ENCODE data around the gene LTB4R2.

The LTB4R2 gene, protein sequence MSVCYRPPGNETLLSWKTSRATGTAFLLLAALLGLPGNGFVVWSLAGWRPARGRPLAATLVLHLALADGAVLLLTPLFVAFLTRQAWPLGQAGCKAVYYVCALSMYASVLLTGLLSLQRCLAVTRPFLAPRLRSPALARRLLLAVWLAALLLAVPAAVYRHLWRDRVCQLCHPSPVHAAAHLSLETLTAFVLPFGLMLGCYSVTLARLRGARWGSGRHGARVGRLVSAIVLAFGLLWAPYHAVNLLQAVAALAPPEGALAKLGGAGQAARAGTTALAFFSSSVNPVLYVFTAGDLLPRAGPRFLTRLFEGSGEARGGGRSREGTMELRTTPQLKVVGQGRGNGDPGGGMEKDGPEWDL

DNA sequence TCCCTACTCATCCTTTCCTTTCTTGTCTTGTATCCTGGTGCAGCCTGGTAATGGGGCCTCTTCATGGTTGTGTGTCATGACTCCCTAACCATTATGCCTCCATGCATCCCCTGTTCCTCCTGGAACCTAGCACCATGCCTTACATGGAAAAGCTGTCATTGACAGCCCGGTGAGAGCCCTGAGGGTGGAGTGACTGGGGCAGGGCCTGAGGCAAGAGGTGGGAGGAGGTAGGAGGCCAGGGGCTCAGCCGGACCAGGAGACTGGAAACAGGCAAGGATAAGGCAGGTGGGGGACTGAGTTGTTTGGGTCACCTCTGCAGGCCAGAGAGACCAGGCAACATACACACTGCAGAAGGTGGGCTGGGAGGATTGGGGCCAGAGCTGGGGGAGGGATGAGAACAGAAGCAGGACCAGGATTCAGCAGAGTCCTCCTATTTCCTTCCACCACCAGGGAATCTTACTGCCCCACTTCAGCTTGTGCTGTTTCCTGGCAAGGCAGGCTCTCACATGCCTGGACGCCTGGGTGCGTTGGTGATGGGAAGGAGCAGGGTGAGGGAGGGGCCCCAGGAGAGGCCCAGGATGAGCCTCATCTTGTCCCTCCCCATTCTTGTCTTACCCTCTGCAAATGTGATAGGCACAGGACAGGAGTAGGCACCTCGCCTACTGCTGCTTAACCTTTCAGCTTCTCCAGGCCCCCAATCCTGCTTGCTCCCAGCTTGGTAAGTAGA is at the start of gene LTB4R2:
Gene LTB4R2 (plus strand): TSS at position 603 of the 727 bp plus-strand sequence. CDS start 525 bp downstream, outside the sequence.
- no peak for DNase-seq

DNA sequence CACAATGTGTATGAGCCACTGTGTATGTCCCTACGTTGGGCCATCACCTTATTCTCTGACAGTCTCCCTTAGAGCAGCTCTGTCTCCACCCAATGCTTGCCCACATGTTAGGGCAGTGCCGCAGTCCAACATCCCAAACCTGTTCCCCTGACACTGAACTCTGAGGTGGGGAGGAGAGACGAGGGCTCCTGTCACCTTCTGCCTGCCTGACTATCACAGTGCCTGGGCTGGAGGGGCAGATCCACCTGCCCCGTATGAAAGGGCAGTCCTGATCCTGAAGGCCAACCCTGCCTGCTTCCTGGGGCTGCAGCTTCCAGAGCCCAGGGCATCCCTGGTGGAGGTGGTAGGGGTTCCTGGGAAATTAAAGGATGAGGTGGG is 49.2 kb upstream of the LTB4R2 start:
- no peak for DNase-seq

DNA sequence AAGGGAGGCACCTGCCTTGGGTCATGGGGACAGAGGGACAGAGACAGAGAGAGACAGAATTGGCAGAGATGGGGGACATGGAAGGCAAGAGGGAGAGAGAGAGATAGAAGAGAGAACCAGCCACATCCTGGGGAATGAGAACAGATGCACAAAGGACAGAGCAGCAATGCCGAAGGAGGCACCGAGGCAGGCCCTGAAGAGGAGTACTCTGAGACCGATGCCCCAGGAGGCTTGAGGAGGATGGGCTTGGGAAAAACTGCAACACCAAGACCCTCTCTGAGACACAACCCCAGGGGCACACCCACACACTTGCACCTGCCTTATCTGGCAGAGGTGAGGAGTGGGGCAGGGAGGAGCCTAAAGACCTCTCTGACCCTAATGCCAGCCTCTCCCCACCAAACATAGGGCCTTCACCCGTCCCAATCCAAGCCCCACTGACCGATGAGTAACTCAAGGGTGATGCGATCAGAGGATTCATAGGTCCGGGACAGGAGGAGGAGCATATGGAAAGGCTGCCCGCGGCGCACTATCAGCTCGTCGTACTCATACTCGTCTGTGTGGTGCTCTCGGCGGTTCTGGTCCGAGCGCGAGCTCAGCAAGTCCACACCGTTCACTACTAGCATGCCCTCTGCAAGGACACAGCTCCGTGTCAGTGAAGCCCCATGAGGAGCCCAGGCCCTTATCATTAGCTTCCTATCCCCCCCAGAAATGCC is 48.5 kb upstream of the LTB4R2 start:
- no peak for DNase-seq

DNA sequence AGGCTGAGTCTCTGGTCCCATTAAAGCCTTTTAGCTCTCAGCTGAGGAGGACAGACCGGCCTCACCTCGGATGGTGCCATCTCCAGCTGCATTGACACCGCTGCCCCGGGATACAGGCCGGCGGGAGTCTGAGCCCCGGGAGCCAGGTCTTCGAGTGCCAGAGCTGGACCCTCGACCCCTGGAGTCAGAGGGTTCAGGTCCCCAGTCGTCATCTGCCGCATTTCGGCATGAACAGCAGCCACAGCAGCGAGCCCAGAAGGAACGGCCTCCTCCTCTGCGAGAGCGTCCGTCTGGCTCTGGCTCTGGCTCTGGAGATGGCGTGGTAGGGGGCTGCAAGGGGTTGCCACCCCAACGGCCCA is 48.0 kb upstream of the LTB4R2 start:
- no peak for DNase-seq

DNA sequence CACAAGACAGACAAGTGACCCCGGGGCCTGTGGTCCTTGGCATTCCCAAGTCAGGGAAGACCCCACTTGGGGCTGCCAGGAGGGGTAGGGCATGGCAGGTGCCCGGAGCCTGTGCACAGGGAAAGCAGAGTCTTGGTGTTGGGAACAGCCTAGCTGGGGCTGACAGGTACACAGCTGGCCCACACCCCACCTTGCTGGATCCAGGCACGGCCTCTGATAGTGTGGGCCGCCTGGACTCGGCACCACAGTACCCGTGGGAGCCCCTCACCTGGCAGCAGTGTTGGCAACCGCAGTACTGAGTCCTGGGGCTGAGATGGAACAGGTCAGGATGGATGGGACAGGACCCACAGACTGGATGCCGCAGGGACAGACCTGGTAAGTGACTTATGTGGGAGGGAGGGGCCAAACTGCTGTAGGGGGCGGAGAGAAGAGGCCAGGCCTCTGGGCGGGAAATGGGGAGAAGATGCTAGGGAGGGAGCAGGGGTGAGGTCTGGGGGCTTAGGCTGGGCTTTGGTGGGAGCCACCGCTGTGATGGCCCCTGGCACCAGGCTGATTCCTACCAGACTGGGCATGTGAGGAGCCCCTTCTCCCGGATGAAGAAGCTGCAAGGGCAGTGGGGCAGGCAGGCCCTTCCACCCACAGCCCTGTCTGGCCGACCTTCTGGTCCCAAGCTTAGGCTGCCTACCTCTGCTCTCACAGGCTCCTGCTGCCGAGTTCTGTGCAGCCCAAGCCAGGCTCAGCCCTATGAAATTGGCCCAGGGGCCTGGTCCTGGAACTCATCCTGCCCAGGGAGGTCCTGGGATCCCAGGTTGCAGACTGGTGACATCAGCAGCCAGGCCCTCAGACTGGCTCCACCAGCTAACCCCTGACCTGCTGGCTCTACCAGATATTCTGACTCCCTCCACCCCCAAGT is 46.9 kb upstream of the LTB4R2 start, which contains the start of gene TGM1:
Gene TGM1 (minus strand): TSS at position 357 of the 913 bp plus-strand sequence. CDS start 825 bp downstream, outside the sequence.
- no peak for DNase-seq

DNA sequence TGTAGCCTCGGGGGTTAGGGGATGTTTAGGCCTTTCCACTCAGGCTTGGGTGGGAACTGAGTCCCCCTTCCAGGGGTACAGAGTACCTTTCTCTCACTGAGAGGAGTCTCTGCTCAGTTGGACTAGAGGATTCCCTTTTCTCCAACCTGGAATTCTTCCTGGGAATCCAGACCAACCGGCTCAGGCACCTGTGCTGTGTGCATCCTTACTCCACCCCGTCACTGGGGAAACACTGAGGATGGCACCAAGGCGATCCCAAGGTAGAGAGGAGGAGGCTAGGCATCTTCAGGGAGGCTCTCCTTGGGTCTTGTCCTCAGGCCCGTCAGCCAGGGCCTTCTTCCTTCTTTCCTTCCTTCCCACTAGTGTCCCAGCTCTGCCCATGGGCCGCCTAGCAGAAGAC is 46.1 kb upstream of the LTB4R2 start:
- no peak for DNase-seq

DNA sequence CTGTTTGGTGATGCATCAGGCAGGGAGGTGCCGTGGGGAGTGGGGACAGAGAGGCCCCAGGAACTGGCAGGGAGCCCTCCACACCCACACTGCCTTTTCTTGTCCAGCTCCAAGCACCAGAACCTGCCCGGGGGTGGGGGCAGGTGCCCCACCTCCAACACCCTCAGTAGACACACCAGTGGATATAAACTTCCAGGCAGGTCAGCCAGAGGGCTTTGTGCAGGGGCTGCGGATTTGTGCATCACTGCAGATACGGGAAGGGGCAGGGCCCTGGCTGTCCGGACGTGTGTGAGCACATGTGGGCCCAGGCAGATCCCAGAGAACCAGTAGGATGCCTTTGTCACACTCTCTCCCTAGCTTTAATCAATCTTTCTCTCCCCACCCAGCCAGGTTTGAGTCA is 45.6 kb upstream of the LTB4R2 start:
- no peak for DNase-seq

DNA sequence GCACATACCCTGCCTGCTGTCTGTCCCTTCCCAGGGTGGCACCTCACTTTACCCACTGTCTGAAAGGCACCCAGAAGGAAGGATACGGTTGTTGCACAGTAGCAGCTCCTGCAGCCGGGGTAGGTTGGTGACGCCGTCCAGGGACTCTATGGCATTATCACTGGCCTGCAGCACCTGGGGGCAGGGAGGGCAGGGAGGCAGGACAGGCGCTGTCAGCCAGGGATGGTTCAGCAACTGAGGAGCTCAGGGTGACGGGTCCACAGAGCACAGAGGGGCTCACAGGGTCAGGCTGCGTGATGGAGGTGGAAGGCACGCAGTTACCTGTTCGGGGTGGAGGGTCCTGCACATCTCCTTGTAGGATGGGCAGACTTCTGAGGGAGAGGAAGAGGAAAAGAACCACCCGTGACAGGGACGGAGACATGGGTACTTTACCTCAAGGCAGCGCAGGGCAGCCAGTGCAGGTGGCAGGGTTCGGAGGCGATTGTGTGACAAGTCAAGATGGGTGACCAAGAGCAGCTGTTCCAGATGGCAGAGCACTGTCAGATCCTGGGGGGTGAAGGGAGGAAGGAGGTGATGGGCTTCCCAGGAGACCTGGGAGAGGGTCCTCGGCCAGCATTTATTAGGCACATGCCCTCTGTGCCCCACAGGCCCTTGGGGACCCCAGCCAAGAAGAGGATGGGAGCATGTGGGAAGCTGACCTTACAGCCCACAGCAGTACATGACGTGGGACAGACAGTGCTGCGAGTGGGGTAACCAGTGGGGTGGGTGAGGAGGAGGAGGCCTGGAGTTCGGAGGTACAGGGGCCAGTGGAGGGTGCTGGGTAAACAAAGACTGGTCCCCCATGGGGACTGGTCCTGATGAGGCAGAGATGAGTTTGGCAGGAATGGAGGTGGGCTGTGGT is 43.3 kb upstream of the LTB4R2 start:
- no peak for DNase-seq

DNA sequence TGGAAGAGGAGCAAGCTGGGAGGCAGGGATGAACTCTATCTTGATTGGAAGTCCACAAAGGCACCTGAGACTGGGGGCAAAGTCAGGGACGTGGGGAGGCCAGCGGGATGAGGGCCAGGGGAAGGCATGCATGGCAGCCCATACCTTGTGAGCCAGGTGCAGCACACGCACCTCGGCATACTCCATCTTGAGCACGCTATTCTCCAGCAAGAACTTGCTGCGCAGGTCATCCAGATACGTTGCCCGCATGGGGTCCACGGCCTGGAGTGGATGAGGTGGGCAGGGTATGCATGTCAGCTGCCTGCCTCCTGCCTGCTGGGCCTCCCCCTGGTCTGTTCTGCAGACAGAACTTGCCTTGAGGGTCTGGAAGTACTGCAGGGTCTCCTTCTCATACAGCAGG is 42.4 kb upstream of the LTB4R2 start:
- DNase-seq: no peak

DNA sequence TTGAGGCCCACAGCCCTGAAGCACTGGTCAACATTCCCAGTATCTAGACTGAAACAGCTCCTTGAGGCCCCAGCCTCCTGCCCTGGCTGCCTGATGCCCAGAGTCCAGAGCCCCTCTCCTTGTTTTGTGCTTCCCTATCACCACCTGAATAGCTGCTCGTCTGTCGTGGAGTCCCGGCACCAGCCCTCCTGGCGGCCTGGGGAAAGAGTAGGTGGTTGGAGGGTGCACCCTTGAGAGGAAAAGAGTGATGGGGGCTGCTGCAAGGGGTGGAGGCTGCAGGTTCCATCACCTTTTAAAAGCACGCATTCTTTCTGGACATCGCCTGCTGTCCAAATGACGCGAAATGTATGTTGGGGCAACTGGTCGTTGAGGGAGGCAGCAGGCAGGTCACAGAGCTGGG is 41.7 kb upstream of the LTB4R2 start:
- no peak for DNase-seq

DNA sequence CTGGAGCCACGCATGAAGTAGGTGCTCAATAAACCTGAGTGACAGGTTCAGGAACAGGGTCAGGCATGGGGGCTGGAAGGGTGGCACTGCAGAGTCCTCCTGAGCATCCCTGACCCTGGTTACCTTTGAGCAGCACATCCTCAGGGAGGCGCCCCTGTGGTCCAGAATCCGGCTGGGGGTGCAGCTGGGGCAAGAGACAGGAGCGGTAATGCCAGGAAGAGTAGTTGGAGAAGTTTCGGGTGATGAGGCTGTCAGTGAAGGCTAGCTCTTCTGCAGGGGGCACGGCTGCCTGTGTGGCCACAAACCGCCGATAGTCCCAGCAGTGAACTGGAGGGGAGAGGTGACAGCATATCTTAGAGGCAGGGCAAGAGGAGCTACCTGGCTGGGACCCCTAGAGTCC is 40.6 kb upstream of the LTB4R2 start:
- DNase-seq: no peak

DNA sequence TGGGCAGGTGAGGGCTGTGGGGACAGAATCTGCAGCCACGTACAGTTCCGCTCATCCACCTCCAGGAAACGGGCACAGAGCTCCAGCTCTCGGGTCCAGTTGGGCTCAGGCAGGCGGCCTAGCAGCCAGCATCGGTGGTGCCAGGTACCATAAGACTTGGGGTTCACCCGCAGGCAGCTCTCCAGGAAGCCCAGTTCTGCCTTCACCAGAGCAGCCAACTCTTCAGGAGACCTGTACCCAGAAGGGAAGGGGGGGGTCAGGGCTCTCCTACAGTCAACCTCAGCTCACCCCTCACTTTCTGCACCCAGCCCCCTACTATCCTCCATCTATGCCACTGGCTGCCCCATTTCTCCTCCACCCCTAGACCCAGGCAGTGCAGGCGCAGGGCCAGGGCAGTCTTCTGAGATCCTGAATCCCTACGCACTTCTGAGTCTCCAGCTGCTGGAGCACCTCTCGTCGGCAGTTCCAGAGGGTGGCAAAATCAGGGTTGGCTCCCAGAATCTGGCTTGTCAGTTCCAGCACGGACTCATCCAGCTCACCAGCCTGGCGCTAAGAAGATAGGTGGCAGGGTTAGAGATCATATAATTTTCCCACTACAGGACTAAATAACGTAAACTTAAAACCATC is 39.9 kb upstream of the LTB4R2 start:
- DNase-seq: no peak

DNA sequence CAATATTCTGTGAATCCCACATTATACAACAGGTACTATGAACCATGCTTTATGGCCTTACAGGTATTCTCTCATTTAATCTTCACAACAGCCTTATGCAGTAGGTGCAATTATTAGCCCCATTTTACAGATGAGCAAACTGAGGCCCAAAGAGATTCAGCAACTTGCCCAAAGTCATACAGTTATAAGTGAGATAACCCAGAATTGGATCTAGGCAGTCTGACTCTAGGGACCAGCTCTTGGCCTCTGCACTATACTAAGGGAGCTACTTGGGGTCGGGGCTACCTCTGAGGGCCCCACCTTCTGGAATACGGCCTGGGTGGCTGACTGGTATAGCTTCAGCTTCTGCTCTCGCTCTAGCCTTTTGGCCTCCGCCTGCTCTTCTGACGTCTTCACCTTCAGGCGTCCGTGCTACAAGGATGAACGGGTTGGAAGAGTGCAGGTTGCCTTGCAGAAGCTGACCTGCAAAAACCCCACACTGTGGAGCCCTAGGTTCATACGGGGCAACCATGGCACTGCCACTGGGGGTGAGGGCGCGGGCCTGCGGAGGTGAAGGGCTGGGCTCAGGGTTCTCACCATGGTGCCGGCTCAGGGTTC is 39.3 kb upstream of the LTB4R2 start:
- DNase-seq: no peak

DNA sequence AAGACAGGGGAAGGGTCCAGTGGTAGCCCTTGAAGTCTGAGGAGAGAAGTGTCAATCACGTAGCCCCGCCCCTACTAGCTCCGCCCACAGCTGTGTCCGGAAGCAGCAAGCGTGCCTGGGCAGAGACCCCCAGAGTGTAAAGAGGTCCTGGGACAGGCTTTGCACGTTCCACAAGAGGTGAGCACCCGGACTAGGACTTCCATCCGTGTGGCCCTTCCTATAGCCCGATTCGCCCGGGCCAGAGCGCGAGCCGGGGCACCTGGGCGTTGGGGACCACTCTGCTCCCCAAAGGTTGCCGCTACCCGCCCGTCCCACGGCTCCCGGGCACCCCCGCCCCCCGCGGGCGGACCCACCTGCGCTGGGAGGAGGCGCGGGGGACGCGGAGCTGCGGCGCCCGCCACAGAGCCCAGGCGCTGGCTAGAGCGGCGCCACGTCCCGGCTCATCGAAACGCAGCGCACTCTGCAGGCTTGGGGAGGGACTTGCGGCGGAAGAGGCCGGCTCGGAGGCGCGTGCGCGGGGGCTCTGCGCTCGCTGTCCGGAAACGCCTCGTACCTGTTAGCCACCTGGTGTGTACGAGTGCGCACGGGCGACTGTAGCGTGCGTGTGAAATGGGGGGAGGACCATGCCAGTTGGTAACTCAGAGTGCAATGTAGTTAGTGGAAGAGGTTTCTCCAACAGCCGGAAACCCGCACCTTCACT is 38.7 kb upstream of the LTB4R2 start, which contains the start of gene RABGGTA:
Gene RABGGTA (minus strand): TSS at position 464 of the 700 bp plus-strand sequence. CDS start 482 bp downstream, outside the sequence.
- DNase-seq: peak in 1 of 2 experiments; percentile 53

DNA sequence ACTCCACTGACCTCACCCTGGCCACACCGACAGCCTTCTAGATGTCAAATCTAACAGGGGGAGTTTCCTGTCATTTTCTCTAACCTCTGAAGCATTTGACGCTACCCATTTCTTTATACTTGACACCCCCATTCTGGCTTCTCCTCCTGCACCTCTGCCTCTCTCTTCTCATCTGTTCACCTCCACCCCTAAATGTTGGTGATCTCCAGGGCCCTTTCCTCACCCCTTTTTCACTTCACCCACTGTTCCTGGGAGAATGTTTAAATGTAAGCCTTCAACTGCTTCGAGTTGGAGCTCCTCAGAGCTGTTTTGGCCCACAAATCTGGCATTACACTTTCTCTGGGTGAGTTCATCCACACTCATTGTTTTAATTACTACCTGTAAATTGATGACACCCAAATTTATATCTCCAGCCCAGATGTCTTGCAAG is 38.1 kb upstream of the LTB4R2 start:
- no peak for DNase-seq

DNA sequence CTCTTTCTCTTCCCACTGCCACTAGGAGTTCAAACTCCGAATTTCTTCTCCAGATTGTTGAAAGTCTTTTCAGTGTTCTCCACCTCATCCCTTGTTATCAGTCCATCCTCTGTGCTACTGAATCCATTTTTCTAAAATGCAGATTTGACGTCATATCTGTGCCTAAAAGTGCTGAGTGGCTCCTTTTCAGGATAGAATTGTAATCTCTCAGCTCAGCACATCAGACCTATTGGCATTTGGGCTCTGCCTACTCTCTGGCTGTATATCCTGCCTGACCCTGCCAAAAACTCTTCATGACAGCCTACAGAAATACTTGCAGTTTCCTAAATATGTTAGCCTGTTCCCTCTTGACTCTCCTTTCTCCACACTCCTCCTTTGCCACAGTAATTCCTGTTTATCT is 37.5 kb upstream of the LTB4R2 start:
- no peak for DNase-seq

DNA sequence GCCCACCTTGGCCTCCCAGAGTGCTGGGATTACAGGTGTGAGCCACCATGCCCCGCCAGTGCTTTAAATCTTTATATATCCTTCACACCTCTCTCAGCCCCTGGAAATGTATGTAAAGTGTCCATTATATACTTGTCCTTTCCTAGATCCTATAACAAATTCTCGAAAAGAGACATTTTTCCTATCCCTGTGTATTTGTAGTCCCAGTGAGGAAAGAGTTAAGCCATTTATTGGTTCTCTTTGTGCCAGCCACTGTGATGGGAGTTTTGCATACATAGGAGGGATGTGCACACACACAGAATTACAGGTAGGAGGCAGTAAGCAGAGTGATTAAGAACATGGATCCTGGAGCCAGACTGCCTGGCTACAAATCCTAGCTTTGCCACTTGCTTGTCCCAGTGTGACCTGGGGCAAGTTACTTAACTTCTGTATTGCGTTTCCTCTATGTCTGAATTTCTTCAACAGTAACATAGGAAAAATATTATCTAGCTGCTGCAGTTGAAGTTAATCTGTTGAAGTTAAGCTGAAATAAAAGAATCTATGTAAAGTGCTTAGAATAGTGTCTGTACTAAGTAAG is 36.4 kb upstream of the LTB4R2 start:
- no peak for DNase-seq

DNA sequence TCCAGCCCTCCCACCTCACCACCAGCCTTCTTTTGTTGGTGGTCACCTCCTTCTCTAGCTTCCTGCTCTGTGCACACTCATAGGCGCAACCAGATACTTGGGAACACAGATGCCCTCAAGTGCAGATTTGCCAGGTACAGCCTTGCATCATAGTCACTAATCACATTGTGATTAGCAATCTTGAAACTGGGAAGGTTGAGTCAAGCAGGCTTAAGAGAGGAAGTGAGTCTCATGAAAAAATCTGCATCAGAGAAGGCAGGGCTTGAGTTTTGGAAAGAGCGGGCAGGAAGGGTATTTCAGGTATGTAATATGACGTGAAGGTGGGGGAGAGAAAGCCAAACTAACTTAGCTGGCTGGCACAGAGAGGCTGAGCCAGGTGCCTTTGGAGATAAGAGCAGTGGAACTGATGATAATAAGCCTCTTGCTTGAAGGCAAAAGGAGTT is 35.8 kb upstream of the LTB4R2 start:
- DNase-seq: no peak

DNA sequence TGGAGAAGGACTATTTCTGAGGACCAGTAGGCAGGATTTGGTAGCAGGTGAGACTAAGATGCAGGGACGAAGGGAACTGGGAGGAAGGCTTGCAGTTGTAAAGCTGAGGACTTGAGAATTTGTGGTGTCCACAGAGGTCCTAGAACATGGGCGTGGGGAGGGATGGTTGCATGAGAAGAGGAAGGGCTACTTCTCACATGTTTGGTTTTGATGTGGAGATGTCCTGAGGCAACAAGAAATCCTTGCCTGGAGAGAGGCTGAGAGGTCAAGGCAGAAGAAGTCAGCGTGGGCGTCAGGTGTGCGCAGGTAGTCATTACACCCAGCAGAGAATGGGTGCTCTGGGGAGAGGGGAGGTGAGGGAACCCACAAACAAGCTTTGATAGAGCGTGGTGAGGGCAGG is 32.9 kb upstream of the LTB4R2 start:
- no peak for DNase-seq

Data from cerebellar nuclear complex (tissue), 1 donor.